Liver (tissue), 3 donors: ENCODE measurements around the gene GPR12.

Experiments used
- GABPA ChIP-seq, 2 donors: IDR thresholded peaks in 1 of 2; conservative IDR thresholded peaks in 1 of 2; 2 replicates each; pipeline ENCODE4 v1.6.1; 2016; ENCODE audit warnings: antibody characterized with exemption in 2 of 2, mild to moderate bottlenecking in 1 of 2, moderate library complexity in 1 of 2
- HNF4A ChIP-seq, 2 donors: conservative IDR thresholded peaks; 2 replicates each; pipeline ENCODE4 v1.6.1; 2016; ENCODE audit warnings: antibody characterized with exemption in 2 of 2, mild to moderate bottlenecking in 2 of 2
- TF ChIP-seq, protein P1 (sequence below): fragments of 150-350 bp; IDR thresholded peaks from 2 replicates; pipeline ENCODE4 v1.5.1; 2017; ENCODE audit warnings: improper control_type of control experiment, low read depth, low read length; ENCODE audit not compliant: missing input control
- donor health status: healthy.
- donor health status: healthy.

DNA sequence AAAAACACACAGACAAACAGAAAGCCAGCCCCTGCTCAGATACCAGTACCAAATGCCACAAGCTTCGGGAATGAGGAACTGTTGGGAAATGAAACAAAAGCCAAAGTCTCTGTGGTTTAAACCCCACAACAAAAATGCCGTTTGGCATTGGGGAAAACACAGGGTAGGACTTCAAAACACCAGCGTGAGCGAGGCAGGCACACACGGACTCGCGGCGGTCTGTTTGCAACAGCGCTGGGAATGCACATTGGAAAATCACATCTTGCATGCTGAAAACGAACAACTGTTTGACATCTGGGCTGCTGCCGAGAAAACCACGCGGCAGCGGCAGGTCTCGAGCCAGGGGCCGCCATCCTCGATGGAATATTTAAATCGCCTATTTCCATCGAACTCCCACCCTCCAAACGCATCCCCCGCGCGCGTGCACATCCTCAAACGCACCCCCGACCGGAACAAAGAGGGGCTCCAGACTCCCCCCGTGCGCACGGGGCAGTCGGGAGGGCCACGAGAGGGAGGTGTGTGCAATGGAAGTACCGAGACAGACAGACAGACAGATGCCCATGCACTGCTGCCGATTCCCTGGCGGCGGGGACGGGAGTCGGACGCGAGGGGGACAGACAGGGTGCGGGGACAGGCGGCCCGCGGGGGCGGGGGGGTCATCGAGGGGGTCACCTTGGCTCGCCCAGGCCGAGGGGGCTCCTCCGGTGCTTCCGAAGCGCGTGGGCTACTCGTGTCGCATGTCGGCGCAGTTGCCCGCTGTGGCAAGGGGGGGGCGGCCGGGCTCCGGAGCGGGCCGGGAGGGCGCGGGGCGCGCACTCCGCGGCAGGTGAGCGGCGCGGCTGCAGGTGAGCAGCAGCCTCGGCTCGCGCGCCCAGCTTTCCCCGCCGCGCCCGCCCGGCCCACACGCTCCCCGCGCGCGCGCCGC lies at the start of gene GPR12:
- TF ChIP-seq, protein P1, sequence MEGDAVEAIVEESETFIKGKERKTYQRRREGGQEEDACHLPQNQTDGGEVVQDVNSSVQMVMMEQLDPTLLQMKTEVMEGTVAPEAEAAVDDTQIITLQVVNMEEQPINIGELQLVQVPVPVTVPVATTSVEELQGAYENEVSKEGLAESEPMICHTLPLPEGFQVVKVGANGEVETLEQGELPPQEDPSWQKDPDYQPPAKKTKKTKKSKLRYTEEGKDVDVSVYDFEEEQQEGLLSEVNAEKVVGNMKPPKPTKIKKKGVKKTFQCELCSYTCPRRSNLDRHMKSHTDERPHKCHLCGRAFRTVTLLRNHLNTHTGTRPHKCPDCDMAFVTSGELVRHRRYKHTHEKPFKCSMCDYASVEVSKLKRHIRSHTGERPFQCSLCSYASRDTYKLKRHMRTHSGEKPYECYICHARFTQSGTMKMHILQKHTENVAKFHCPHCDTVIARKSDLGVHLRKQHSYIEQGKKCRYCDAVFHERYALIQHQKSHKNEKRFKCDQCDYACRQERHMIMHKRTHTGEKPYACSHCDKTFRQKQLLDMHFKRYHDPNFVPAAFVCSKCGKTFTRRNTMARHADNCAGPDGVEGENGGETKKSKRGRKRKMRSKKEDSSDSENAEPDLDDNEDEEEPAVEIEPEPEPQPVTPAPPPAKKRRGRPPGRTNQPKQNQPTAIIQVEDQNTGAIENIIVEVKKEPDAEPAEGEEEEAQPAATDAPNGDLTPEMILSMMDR, result no peak
- TF ChIP-seq GABPA (IDR thresholded peaks at IDR 0.05 in 1 of 2, conservative IDR thresholded peaks at IDR 0.05 in 1 of 2) (no peak), HNF4A (conservative IDR thresholded peaks at IDR 0.05) (no peak)
